ENCODE results near the gene CISH.
A peak's percentile ranks its signal among the peaks of the same experiment; 100 is the strongest.

Gene CISH, protein sequence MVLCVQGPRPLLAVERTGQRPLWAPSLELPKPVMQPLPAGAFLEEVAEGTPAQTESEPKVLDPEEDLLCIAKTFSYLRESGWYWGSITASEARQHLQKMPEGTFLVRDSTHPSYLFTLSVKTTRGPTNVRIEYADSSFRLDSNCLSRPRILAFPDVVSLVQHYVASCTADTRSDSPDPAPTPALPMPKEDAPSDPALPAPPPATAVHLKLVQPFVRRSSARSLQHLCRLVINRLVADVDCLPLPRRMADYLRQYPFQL

GRCh38 chr3:50611464-50612233 lies at the start of gene CISH:
CISH (minus strand) TSS chr3:50611774; CDS start chr3:50611650, 124 bp downstream.
- DNase-seq: peak; percentile 98

DNA sequence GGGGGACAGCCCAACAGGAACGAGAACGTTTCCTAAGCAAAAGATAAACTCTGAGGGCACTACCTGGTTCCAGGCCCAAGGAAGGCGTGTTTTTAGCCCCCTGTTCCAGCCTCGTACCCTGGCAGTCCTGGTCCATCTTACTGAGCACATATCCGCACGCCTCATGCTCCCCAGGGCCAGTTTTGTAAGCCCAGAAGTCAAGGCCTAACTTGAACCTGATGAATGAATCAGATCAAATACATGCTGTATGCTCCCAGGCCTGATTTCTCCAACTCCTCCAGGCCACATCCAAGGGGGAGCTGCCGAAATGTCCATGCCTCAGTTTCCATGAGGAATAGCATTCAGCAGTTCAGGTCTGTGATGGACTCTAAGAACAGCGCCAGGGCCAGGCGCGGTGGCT lies 48.8 kb upstream of the CISH start:
- DNase-seq: no peak

- DNase-seq: no peak
Observed at GRCh38 chr3:50658831-50659230, 47.3 kb upstream of the CISH start.

DNA sequence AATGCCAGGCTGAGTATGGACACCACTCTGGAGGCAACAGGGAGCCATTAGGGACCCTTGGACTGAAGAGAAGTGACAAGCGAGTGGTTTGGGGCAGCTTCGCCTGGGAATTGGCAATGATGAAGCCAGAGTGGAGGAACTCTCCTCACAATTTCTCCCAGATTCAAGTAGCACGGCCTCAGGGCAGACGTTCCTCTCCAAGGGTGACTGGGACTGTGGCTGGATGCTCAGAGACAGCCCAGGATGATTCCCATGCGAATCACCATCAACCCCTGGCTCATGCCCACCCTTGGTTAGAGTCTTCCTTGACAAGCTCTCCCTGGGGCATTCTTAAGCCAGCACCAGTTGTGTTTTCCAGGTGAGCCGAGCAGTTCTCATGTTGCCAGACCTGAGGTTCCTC lies 46.8 kb upstream of the CISH start:
- no peak for DNase-seq

- DNase-seq: no peak
Observed at GRCh38 chr3:50657816-50658215, 46.2 kb upstream of the CISH start.

DNA sequence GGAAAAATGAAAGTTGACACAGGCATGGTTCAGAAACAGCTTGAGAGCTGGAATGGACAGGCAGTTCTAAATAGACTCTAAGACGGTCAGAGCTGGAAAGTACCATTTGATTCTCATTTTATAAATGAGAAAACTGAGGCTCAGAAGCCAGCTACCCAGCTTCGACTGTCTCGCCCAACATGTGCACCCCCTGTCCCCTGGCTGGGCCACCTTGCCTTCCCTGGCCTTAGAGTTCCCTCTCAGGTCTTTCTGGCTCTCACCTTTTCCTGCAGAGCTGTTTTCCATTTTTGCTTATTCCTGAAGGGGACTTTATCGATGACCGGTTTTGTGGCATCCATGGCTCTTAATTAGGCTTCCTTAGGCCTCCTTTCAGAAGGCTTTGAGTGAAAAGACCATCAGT lies 45.8 kb upstream of the CISH start:
- DNase-seq: no peak

GRCh38 chr3:50656417-50657195 lies 45.0 kb upstream of the CISH start:
- no peak for DNase-seq

DNA sequence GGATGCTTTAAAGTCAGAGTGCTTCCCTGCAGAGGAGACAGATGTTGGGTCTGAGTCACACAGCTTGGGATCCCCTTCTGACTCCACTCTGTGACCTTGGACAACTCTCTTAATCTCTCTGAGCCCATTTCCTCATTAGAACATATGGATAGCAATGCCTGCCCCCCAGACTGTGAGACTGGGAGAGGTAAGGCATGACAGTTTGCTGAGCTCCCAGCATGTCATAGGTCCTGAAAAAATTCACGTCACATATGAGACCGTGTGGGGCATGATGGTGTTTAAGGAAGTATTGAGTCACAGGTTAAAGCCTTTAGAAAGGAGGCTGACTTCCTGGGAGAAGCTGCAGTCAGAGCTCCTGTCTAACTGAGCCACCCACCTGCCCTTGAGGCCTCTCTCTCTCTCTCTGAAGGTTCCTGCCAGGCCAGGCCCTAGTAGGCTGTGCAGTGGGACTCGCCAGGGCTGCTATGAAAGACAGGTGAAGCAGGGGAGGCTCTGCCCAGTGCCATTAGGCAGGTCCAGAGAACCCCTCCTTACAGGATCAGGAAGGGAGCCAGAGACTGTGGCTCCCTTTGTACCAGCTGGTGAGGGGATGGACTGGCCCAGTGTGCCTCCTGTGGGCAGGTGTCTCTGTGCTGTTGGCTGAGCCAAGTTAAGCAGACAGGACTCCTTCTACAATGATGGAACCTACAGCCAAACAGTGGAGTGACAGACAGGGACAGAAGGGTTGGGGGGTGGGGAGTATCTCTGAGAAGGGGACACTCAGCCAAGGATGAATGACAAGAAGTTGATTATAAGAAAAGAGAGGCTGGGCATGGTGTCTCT lies 43.6 kb upstream of the CISH start:
- DNase-seq: peak; percentile 20 to 47

- DNase-seq: no peak
Observed at GRCh38 chr3:50653937-50654595, 42.5 kb upstream of the CISH start.

- peak; percentile 43 to 63 for DNase-seq
Observed at GRCh38 chr3:50652709-50653108, 41.1 kb upstream of the CISH start.

DNA sequence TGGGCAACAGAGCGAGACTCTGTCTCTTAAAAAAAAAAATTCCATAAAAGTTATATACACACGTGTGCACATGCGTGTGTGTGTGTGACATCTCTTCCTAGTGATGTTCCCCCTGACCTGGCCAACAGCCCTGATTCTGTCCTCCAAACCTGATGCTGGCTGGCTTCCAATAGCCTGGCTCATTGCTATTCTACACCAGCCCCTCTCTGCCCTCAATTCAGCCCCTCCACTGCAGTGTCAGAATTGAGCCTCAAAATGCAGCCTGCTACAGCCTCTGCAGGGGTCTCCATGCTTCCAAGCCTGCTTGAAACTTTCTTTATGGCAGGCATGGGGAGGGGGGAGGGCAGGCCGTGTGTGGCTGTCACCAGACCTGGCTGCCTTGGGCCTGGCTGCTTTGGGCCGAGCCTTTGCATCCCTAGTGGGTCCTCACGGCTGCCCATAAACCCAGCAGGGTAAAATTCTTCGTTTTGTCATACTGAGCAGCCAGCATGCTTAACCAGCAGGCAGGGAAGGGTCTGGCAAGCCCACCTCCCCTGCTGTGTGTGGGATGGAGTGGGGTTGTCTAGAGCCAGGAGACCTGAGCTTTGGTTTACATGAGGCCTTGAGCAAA lies 40.5 kb upstream of the CISH start:
- DNase-seq: no peak

DNA sequence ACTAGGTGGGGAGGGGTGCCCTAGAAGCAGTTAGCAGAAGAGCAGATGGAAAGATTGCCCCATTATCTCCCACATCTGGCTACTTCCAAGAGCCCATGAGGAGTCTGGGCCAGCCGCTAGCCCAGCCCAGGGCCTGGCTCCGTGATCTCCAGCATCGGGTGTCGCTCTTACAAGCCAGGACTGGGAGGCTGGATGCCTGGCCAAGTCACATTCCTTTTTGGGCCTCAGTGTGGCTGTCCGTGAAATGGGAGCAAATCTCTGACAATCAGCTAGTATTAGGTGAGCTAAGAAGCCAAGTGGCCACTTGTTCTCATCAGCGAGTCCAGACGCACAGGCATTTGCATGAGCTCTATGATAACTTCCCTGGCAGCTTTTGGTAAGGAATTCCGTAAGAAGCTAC lies 39.9 kb upstream of the CISH start:
- no peak for DNase-seq

GRCh38 chr3:50650018-50650417 lies 38.4 kb upstream of the CISH start:
- no peak for DNase-seq

DNA sequence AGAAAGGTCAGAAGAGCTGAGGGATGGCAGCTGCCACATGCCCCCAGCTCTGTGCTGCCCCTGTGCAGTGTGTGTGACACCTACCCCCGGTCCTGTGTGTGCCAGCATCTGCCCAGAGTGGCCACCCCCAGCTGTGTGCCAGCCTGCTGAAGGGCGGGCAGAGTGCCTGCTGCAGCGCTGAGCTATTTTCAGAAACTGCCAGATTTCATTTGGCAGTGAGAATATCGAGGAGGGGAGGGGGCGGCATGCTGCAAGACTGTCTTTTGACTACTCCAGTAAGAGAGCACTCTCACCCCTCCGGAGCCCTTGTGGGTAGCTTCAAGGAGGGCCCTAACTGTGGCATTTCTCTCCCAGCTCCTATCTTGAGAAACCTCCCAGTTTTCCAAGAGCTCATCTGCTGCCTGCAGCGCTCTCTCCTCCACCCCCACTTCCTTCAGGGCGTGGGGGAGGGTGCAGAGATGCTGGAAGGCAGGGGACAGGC lies 37.9 kb upstream of the CISH start:
- no peak for DNase-seq

DNA sequence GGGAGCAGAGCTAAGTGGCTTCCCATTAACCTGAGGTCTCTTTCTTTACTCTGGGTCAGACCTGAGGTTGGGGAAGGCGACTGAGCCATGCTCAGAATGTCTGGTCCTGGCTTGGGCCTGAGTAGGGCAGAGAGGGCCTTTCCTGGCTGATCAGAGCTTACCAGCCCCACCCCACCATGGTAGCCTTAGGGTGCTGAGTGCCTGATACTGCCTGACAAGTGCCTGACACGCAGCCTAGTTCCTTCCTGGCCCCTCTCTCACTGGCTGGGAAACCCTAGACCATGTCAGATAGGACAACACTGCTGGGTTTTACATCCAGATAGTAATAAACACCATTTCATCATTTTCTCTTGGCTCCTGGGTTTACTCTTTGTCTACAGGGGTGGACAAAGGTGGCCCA lies 37.4 kb upstream of the CISH start:
- no peak for DNase-seq

GRCh38 chr3:50648313-50648712 lies 36.7 kb upstream of the CISH start:
- no peak for DNase-seq

GRCh38 chr3:50645378-50645777 lies 33.8 kb upstream of the CISH start:
- DNase-seq: no peak

- no peak for DNase-seq
Observed at GRCh38 chr3:50644561-50644960, 33.0 kb upstream of the CISH start.

DNA sequence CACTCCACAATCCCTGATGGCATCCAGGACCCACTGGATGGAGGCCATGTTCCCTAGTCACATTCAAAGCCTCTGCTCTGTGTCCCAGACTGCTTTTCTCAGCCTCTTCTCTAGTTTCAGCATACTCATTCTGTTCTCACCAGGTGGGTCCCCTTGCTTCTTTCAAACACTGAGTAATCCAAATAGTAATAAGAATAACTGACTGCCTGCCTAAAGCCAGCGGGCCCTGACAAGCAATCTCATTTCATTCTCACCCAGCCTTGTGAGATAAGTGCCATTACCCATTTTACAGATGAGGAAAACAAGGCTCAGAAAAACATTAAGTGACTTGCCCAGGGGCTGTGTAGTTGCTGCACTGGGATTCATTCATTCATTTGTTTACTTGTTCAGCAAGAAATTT lies 30.8 kb upstream of the CISH start:
- no peak for DNase-seq

GRCh38 chr3:50639055-50639494 lies 27.5 kb upstream of the CISH start:
- no peak for DNase-seq

GRCh38 chr3:50637945-50638344 lies 26.4 kb upstream of the CISH start:
- no peak for DNase-seq

- no peak for DNase-seq
Observed at GRCh38 chr3:50637011-50637410, 25.4 kb upstream of the CISH start.
